Vagina (tissue), 2 donors: ENCODE data around the gene DBNDD2. TPM values are rescaled to one million over a fixed set of nuclear protein-coding genes. Genes with fewer than 3 reads are reported as not detected.

Experiments used
- DNase-seq, 2 donors: peaks; one replicate each; pipeline ENCODE4 v3.0.0-alpha.2; 2017; ENCODE audit errors: extremely low spot score in 2 of 2
- H3K27ac ChIP-seq: fragments of 200-600 bp; sonication (generic); one replicate; pipeline ENCODE4 v1.5.1; 2019
- H3K27me3 ChIP-seq: fragments of 200-600 bp; sonication (generic); one replicate; pipeline ENCODE4 v1.5.1; 2019
- H3K36me3 ChIP-seq, 2 donors: fragments of 200-600 bp; sonication (generic); one replicate each; pipeline ENCODE4 v1.5.1; 2017 to 2019
- H3K4me1 ChIP-seq: fragments of 200-600 bp; sonication (generic); one replicate; pipeline ENCODE4 v1.5.1; 2019
- H3K4me3 ChIP-seq, 2 donors: fragments of 200-600 bp; sonication (generic); 1 replicate in 1 of 2; 2 replicates in 1 of 2; pipeline ENCODE4 v1.5.1; 2016 to 2019
- H3K9me3 ChIP-seq: fragments of 200-600 bp; sonication (generic); one replicate; pipeline ENCODE4 v1.5.1; 2019
- CTCF ChIP-seq, 3 experiments: fragments of 450-650 bp in 2 of 3; fragments of 200-600 bp in 1 of 3; sonication (generic) in 1 of 3; IDR thresholded peaks; one replicate each; pipeline ENCODE4 v1.5.1; 2017 to 2019; ENCODE audit warnings: antibody characterized with exemption in 3 of 3, mild to moderate bottlenecking in 2 of 3, moderate library complexity in 2 of 3
- POLR2A ChIP-seq, 2 donors: fragments of 450-650 bp; IDR thresholded peaks; one replicate each; pipeline ENCODE4 v1.6.1; 2017; ENCODE audit warnings: antibody characterized with exemption in 2 of 2, mild to moderate bottlenecking in 2 of 2, moderate library complexity in 2 of 2
- POLR2AphosphoS5 ChIP-seq, 2 donors: sonication (generic); formaldehyde crosslinking; IDR thresholded peaks; one replicate each; pipeline ENCODE4 v1.9.0; 2017; ENCODE audit warnings: antibody characterized with exemption in 2 of 2, mild to moderate bottlenecking in 2 of 2, low read depth in 1 of 2; ENCODE audit not compliant: insufficient read depth in 1 of 2
- intact Hi-C: fragments of 100-400 bp; cut with DNase I; formaldehyde crosslinking; loops from one replicate; pipeline ENCODE4 v1.15.1; 2023
- total RNA-seq: library from RNA; depleted of rRNA; stranded (reverse); fragments of >200 nt; gene quantifications from one replicate; pipeline ENCODE4 v1.2.3, GENCODE V29; 2016

Gene DBNDD2
- total RNA-seq, 1 donor from 2014 or later, result 57.0 TPM

- no peaks in the 10 kb centered on the region for H3K27me3 ChIP-seq
- DNase-seq, result no peak
- no peak for TF ChIP-seq POLR2AphosphoS5 (IDR thresholded peaks at IDR 0.05; ENCODE audit: insufficient read depth in 1 of 2, low read depth in 1 of 2)
- no peak for TF ChIP-seq POLR2A (IDR thresholded peaks at IDR 0.05)
- no peak for TF ChIP-seq CTCF (IDR thresholded peaks at IDR 0.05)
- H3K4me3 ChIP-seq, result no peak overlapping the region
- peaks cover 15% of the 10 kb centered on the region for H3K4me1 ChIP-seq
- H3K27ac ChIP-seq, result no peak overlapping the region
- intact Hi-C loops, result no loop called here
- no peaks in the 10 kb centered on the region for H3K9me3 ChIP-seq
- no peaks in the 10 kb centered on the region for H3K36me3 ChIP-seq
These were observed 30.8 kb upstream of the DBNDD2 start for GRCh38 chr20:45377269-45377668.

GRCh38 chr20:45378191-45378590, 29.9 kb upstream of the DBNDD2 start, which contains the start of gene TP53TG5:
Gene TP53TG5, minus strand, starts transcription at chr20:45378325. Its CDS starts 89 bp downstream, at chr20:45378236.
- Histone ChIP-seq H3K4me1 (peaks cover 5% of the 10 kb centered on the region), H3K27ac (no peak within 1 kb of the TSS), H3K27me3 (no peaks in the 10 kb centered on the region), H3K9me3 (no peaks in the 10 kb centered on the region), H3K36me3 (no peaks in the 10 kb centered on the region), H3K4me3 (no peak within 1 kb of the TSS)
- peak in 1 of 2 donors; percentile 62 for DNase-seq
- TF ChIP-seq POLR2A (IDR thresholded peaks at IDR 0.05) (no peak), CTCF (IDR thresholded peaks at IDR 0.05) (no peak), POLR2AphosphoS5 (IDR thresholded peaks at IDR 0.05; ENCODE audit: insufficient read depth in 1 of 2, low read depth in 1 of 2) (no peak)
- intact Hi-C loops, result no loop called here

DNA sequence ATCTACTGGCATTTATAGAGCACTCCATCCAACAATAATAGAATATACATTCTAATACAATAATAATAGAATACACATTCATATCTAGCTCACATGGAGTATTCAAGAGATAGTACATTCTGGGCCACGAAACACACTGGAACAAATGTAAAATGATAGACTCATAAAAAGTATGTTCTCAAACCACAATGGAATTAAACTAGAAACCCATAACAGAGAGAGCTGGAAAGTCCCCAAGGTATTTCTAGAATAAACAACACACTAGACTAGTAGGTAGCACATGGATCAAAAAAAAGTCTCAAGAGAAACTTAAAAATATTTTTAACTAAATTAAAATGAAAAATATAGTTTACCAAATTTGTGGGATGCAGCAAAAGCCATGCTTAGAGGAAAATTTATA, 20.8 kb upstream of the DBNDD2 start:
- intact Hi-C loops, result no loop called here
- TF ChIP-seq CTCF (IDR thresholded peaks at IDR 0.05) (no peak), POLR2AphosphoS5 (IDR thresholded peaks at IDR 0.05; ENCODE audit: insufficient read depth in 1 of 2, low read depth in 1 of 2) (no peak), POLR2A (IDR thresholded peaks at IDR 0.05) (no peak)
- no peak overlapping the region for H3K4me3 ChIP-seq
- H3K9me3 ChIP-seq, result no peaks in the 10 kb centered on the region
- no peak for DNase-seq
- no peak overlapping the region for H3K27ac ChIP-seq
- H3K27me3 ChIP-seq, result no peaks in the 10 kb centered on the region
- no peaks in the 10 kb centered on the region for H3K4me1 ChIP-seq
- no peaks in the 10 kb centered on the region for H3K36me3 ChIP-seq

- TF ChIP-seq POLR2AphosphoS5 (IDR thresholded peaks at IDR 0.05; ENCODE audit: insufficient read depth in 1 of 2, low read depth in 1 of 2) (no peak), POLR2A (IDR thresholded peaks at IDR 0.05) (no peak), CTCF (IDR thresholded peaks at IDR 0.05) (no peak)
- Histone ChIP-seq H3K27ac (no peak overlapping the region), H3K9me3 (no peaks in the 10 kb centered on the region), H3K27me3 (no peaks in the 10 kb centered on the region), H3K4me1 (no peaks in the 10 kb centered on the region), H3K36me3 (no peaks in the 10 kb centered on the region), H3K4me3 (no peak overlapping the region)
- intact Hi-C loops, result no loop called here
- no peak for DNase-seq
These were observed 17.2 kb upstream of the DBNDD2 start for GRCh38 chr20:45390931-45391330.

DNA sequence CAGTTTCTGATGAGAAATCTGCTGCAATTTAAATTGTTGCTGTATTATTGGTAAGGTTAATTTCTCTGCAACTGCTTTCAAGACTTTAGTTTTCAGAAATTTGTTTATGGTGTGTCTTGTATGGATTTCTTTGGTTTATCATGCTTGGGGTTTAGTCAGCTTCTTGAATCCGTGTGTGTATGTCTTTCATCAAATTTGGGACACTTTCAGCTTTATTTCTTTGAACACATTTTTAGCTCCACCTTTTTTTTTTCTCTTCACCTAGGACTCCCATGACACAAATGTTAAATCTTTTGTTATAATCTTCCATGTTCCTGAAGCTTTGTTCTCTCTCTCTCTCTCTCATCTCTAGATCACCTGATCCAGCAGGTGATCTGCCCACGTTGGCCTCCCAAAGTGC, 16.5 kb upstream of the DBNDD2 start:
- Histone ChIP-seq H3K36me3 (no peaks in the 10 kb centered on the region), H3K4me3 (no peak overlapping the region), H3K27ac (no peak overlapping the region), H3K27me3 (no peaks in the 10 kb centered on the region), H3K9me3 (no peaks in the 10 kb centered on the region), H3K4me1 (no peaks in the 10 kb centered on the region)
- TF ChIP-seq POLR2AphosphoS5 (IDR thresholded peaks at IDR 0.05; ENCODE audit: insufficient read depth in 1 of 2, low read depth in 1 of 2), result no peak
- no peak for TF ChIP-seq CTCF (IDR thresholded peaks at IDR 0.05)
- no peak for TF ChIP-seq POLR2A (IDR thresholded peaks at IDR 0.05)
- DNase-seq, result no peak
- intact Hi-C loops, result no loop called here
